ENCODE measurements around the gene APOBEC3B.
"Not testable (repeated sequence)": the region's sequence is repeated elsewhere in the genome, so short reads cannot be mapped to it uniquely, and the experiment has no call there.

Gene APOBEC3B

DNA sequence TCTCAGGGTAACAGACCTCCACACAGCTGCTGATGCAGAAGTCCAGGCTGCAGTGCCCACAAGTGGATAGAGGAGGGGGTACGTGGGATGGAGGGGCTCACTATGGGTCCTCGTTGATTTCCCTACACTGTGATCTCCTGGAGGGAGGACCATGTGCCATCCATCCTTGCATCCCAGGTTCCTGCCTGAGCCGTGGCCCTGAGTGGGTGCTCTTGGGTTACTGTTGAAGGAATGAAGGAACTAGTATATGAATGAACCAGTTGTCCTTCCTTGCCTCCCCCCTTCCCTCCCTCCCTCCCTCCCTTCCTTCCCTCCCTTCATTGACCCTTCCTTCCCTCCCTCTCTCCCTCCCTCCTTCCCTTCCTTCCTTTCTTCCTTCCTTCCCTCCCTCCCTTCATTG lies 15.4 kb downstream of the APOBEC3B start:
- DNase-seq (ENCODE audit: low read depth) = no peak

DNA sequence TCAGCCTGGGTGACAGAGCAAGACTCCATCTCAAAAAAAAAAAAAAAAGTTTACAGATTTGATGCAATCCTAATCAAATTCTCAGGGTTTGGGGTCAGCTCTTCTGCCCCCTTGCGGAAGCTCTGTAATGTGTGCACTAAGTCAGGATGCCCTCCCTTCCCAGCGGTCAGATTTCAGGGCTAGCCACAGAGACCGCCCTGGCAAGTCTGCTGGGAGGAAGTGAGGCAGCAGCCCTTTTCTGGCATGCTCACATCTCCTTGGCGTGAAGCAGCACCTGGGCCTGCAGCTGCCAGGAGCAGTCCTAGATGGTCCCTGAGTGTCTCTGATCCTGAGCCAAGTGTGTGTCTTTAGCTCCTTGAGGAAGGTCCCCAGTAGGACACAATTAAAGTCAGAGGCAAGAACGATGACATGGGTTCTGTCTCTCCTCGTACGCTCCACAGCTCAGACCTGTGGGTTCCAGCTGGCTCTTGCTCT lies 21.1 kb downstream of the APOBEC3B start:
- peak; percentile 49 for DNase-seq (ENCODE audit: low read depth)

- DNase-seq (ENCODE audit: low read depth) = no peak
These were observed 25.0 kb downstream of the APOBEC3B start for GRCh38 chr22:39007177-39007576.

DNA sequence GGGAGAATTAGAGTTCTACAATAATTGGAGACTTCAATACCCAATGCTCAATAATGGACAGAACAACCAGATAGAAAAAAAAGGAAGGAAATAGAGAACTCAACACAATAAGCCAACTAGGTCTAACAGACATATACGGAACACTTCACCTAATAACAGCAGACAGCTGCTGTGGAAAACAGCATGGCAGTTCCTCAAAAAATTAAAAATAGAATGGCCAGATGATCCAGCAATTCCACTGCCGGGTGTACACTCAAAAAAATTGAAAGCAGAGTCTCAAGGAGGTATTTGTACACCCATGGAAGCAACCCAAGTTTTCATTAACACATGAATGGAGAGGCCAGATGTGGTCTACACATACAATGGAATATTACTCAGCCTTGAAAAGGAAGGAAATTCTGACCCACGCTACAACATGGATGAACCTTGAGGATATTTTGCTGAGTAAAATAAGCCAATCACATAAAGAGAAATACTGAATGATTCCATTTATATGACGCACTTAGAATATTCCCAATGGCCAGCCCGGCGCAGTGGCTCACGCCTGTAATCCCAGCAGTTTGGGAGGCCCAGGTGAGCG lies 26.2 kb downstream of the APOBEC3B start:
- not testable (repeated sequence) for DNase-seq (ENCODE audit: low read depth)

GRCh38 chr22:39010946-39011345 lies 28.8 kb downstream of the APOBEC3B start:
- DNase-seq (ENCODE audit: low read depth) = no peak

- DNase-seq (ENCODE audit: low read depth) = no peak
These were observed 30.7 kb downstream of the APOBEC3B start for GRCh38 chr22:39012533-39013511.

DNA sequence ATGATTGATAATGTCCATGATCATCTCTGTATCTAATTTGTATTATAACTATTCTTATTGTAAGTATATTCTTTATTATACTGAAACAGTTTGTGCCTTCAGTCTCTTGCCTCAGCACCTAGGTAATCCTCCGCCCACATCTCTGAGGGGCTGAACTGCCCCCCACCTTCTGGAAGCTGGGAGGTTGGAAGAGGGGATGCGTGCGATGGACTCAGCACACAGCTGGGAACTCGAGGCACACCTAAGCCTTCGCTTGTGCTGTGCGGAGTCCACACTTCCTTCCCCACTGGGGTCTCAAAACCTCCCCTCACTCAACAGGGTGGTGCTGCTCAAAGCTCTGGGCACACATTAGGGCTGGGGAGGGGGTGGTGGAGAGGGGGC lies 31.4 kb downstream of the APOBEC3B start:
- not testable (repeated sequence) for DNase-seq (ENCODE audit: low read depth)

DNA sequence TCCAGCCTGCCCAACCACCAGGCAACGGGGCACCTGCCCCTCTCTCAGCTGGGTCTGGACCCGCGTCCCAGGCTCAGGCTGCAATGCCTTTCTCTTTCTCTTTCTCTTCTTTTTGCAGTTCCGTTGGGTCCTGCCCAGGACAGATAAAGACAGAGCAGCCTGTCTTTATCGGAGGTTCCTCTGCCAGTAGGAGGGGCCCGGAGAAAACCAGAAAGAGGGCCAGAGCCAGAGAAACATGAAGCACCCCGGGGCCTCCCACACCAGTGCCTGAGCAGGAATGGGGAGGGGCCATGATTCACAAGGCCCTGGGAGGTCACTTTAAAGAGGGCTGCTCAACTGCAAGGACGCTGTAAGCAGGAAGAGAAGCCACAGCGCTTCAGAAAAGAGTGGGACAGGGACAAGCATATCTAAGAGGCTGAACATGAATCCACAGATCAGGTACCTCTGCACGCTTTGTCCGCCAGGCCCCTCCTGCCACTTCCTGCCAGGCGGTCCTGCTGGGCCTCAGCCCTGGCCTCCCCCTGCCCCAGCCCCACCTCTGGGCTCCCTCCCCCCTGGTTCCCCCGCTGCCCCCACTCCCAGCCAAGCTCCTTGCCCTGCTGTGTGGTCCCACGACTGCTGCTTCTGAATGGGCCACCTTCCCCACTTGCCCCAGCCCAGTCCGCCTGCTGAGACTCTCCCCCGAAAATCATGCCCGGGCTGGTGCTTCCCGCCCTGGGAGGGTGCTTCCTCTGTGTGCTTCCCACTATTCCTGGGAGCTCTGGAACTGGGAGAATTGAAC lies 32.0 kb downstream of the APOBEC3B start, which contains the start of gene APOBEC3C:
Gene APOBEC3C, plus strand, starts transcription at position 316 of the 781 bp plus-strand sequence. Its CDS starts 106 bp downstream, at position 422.
- DNase-seq (ENCODE audit: low read depth) = peak; percentile 63

- not testable (repeated sequence) for DNase-seq (ENCODE audit: low read depth)
These were observed 32.6 kb downstream of the APOBEC3B start for GRCh38 chr22:39014723-39015121.

DNA sequence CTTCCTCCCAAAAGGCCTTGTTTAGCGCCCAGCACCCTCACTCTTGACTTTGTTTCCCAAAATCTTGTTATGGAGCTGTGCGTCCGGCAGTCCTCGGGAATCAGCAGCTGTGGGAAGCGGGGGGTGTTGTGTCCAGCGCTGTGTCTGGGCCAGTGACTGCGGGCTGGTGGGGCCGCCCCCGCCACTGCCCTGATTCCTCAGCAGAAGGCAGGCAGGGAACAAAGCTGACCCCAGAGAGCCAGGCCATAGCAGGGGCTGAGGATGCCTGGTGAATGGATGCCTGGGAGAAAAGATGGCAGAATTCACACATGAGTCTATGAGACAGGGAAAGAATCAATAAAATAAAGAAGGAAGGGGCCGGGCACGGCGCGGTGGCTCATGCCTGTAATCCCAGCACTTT lies 34.4 kb downstream of the APOBEC3B start:
- no peak for DNase-seq (ENCODE audit: low read depth)

- DNase-seq (ENCODE audit: low read depth) = no peak
These were observed 35.6 kb downstream of the APOBEC3B start for GRCh38 chr22:39017596-39018365.

- DNase-seq (ENCODE audit: low read depth) = not testable (repeated sequence)
These were observed 38.0 kb downstream of the APOBEC3B start for GRCh38 chr22:39020021-39020651.

GRCh38 chr22:39021552-39022250 lies 39.6 kb downstream of the APOBEC3B start:
- DNase-seq (ENCODE audit: low read depth) = no peak

DNA sequence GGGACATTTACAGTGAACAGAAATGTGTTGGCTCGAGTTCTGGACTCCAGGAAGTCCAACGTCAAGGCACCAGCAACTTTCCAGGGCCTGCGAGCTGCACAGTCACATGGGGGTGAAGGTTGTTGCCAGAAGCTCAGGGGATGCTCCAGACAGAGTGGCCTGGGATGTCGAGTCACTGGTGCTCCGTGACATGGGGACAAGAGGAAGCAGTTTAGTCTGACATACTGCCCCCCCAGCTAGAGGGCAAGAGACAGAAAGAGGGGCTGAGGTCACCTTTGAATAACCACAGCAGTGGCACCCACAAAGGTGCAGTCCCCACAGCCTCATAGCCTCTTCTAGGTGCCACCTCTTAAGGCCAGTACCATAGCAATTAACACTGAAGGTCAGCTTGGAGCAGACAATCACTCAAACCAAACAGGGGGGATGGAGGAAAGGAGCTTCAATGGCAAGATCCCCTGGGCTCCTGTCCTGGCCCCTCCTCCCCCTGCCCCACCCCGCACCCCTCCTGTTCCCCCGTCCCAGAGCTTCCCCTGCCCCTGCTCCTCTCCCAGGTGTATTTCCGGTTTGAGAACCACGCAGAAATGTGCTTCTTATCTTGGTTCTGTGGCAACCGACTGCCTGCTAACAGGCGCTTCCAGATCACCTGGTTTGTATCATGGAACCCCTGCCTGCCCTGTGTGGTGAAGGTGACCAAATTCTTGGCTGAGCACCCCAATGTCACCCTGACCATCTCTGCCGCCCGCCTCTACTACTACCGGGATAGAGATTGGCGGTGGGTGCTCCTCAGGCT lies 42.6 kb downstream of the APOBEC3B start:
- DNase-seq (ENCODE audit: low read depth) = no peak

DNA sequence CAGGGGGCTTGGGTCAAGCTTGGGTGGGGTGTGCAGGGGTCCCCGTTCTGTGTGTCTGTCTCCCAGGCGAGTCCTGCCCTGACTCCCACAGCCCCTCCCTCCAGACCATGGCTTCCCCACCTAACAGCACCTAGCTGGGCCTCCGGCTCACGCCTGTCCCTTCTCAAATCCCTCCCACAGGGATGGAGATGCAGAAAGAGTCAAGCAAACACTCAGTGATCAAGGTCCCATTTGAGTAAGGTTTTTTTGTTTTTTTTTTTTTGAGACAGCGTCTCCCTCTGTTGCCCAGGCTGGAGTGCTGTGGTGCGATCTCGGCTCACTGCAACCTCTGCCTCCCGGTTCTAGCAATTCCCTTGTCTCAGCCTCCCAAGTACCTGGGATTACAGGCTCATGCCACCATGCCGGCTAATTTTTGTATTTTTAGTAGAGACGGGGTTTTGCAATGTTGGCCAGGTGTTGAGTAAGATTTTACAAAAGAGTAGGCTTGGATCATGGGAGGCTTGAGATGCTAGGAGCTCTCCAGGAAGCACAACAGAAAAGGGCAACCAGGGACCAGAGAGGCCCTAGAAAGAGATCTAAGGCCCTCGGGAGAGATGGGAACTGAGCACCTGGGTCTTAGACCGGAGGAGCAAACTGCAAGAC lies 44.5 kb downstream of the APOBEC3B start:
- no peak for DNase-seq (ENCODE audit: low read depth)

DNA sequence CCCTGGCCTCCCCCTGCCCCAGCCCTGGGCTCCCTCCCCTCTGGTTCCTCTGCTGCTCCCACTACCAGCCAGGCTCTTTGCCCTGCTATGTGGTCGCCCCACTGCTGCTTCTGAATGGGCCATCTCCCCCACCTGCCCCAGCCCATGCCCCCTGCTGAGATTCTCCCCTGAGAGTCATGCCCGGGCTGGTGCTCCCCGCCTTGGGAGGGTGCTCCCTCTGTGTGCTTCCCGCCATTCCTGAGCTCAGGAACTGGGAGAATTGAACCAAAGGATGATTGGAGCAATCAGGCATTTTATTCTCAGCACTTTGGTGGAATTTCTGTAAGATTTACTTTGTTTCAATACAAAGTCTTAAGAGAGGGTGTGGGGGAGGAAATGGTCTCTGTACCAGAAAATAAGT lies 45.6 kb downstream of the APOBEC3B start:
- no peak for DNase-seq (ENCODE audit: low read depth)

DNA sequence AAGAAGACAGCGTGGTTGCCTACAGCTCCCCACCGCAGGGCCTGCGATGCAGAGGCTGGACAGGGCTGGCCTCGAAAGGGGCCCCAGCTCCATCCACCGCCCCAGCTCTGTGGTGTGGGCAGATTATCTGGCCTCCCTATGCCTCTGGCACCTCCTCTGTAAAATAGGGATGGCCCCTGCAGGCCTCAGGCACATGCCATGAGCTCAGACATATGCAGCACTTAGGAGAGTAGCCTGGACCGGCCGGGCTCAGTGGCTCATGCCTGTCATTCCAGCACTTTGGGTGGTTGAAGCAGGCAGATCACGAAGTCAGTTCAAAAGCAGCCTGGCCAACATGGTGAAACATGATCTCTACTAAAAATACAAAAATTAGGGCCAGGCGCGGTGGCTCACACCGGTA lies 46.1 kb downstream of the APOBEC3B start:
- DNase-seq (ENCODE audit: low read depth) = no peak

DNA sequence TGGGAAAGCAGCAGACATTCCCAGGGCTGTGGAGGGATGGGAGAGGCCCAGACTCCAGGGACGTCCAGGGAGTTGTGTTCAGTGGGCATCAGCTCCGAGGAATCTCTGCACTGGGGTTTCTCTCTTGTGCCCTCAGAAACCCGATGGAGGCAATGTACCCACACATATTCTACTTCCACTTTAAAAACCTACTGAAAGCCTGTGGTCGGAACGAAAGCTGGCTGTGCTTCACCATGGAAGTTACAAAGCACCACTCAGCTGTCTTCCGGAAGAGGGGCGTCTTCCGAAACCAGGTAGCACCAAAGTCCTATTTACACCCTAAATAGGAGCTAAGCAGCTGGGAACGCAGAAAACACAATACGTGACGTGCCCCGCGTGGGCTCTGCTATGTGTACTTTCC lies 47.1 kb downstream of the APOBEC3B start:
- DNase-seq (ENCODE audit: low read depth) = no peak

DNA sequence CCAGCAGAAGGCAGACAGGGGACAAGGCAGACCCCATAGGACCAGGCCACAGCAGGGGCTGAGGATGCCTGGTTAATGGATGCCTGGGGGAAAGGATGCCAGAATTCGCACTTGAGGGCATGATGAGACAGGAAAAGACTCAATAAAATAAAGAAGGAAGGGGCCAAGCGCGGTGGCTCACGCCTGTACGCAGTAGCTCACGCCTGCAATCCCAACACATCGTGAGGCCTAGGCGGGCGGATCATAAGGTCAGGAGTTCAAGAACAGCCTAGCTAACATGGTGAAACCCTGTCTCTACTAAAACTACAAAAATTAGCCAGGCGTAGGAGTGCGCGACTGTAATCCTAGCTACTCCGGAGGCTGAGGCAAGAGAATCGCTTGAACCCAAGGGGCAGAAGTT lies 48.6 kb downstream of the APOBEC3B start:
- DNase-seq (ENCODE audit: low read depth) = no peak
